GM21723 (cell line): ENCODE measurements around the gene DCAF4.
"Not testable (repeated sequence)": the region's sequence is repeated elsewhere in the genome, so short reads cannot be mapped to it uniquely, and the experiment has no call there.

Experiments
- ATAC-seq: cut with Tn5 transposase; IDR thresholded peaks from one replicate; pipeline ENCODE4 v1.9.1; 2021; ENCODE audit warnings: mild to moderate bottlenecking, moderate library complexity; ENCODE audit not compliant: unreplicated experiment

Gene DCAF4

GRCh38 chr14:72929316-72930080 lies 3.2 kb downstream of the DCAF4 start:
- ATAC-seq: no peak

- no peak for ATAC-seq
Observed at GRCh38 chr14:72932893-72933292, 6.6 kb downstream of the DCAF4 start.

- no peak for ATAC-seq
Observed at GRCh38 chr14:72939630-72940029, 13.4 kb downstream of the DCAF4 start.

GRCh38 chr14:72941286-72941985 lies 15.2 kb downstream of the DCAF4 start:
- ATAC-seq: no peak

- no peak for ATAC-seq
Observed at GRCh38 chr14:72942934-72943333, 16.7 kb downstream of the DCAF4 start.

- no peak for ATAC-seq
Observed at GRCh38 chr14:72943876-72944430, 17.7 kb downstream of the DCAF4 start.

- ATAC-seq: no peak
Observed at GRCh38 chr14:72945356-72946027, 19.2 kb downstream of the DCAF4 start.

GRCh38 chr14:72946491-72946890 lies 20.2 kb downstream of the DCAF4 start:
- ATAC-seq: no peak

GRCh38 chr14:72947366-72948160 lies 21.3 kb downstream of the DCAF4 start:
- no peak for ATAC-seq

- ATAC-seq: no peak
Observed at GRCh38 chr14:72948481-72949138, 22.3 kb downstream of the DCAF4 start.

- no peak for ATAC-seq
Observed at GRCh38 chr14:72952171-72952570, 25.9 kb downstream of the DCAF4 start.

GRCh38 chr14:72956741-72957140 lies 30.5 kb downstream of the DCAF4 start:
- not testable (repeated sequence) for ATAC-seq

GRCh38 chr14:72957213-72957612 lies 30.9 kb downstream of the DCAF4 start:
- ATAC-seq: no peak

GRCh38 chr14:72958548-72958947 lies 32.3 kb downstream of the DCAF4 start:
- ATAC-seq: no peak

- ATAC-seq: not testable (repeated sequence)
Observed at GRCh38 chr14:72961016-72961415, 34.8 kb downstream of the DCAF4 start.

GRCh38 chr14:72961579-72962335 lies 35.5 kb downstream of the DCAF4 start:
- ATAC-seq: no peak

- ATAC-seq: not testable (repeated sequence)
Observed at GRCh38 chr14:72962336-72962754, 36.1 kb downstream of the DCAF4 start.

- ATAC-seq: no peak
Observed at GRCh38 chr14:72962829-72963312, 36.6 kb downstream of the DCAF4 start.

GRCh38 chr14:72965249-72965648 lies 39.0 kb downstream of the DCAF4 start:
- ATAC-seq: no peak
